Activated T-helper 9 cell treated with anti-CD3 and anti-CD28 coated beads, Interleukin-2, amount 50 U/mL, for 16 hours (primary cell): Measurements from ENCODE around the gene B4GALNT4.
A peak's percentile ranks its signal among the peaks of the same experiment; 100 is the strongest.
"Not testable (repeated sequence)": the region's sequence is repeated elsewhere in the genome, so short reads cannot be mapped to it uniquely, and the experiment has no call there.

Source experiments
- DNase-seq: peaks from one replicate; pipeline ENCODE4 v3.0.0-alpha.2; 2020; ENCODE audit warnings: low read depth

B4GALNT4 gene

DNA sequence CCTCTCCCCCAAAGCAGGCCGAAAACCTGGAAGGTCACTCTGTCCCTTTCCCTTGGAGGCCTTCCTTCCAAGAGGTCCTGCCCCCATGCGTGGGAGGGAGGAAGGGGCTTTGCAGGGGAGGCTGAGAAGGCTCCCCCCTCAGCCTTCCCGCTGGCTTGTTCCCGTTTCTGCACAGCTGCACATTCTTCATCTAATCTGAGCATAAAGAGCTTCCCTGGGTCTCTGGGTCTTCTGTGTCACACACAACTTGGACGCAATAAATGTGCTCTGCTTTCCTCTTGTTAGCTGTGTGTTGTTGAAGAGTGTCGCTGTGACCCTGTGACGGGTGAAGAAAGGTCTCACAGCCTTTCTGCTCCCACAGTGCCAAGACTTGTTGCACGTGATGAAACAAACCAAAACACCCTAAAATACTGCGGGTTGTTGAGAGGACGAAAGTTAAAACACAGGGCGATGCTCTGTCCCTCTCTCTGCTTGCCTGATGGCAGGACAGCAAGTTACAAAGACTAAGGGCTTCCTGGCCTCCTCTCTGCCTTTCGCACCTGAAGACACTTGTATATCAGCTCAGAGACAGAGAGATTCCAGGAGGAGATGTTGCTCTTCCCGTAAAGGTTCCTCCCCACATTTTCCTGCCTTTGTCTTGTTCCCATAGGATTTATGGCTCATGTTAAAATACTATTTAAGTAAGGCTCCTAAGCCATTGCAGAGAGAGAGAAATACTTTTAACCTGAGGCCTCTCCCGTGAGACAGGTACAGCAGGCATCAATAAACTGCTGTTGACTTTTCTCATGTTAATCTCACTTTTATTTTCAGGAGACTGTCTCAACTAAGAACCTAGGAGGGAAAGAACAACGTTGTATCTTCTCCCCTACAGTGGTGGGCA is 33.3 kb upstream of the B4GALNT4 start:
- no peak for DNase-seq

DNA sequence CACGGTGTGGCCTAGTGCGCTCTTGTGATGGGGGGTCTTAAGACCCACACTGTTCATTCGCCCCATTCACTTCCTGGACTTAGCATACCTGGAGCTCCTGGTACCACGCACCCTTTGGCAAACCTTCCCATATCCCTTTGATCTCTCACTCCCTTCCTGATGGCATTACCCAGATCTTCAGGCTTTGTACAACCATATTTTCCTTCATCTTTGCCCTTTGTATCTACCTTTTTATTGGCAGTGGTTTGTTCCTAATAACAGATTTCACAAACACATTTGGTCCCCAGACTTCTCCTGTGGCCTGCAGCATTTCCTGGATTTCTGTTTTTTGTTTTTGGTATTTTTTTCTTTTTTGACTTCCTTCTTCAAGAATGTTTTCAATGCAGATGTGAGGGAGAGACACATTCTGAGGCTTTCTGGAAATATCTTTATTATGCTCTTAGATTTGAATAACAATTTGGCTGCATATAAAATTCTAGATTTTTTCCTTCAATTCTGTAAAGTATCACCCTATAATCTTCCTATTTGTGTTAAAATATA is 32.6 kb upstream of the B4GALNT4 start:
- no peak for DNase-seq

DNA sequence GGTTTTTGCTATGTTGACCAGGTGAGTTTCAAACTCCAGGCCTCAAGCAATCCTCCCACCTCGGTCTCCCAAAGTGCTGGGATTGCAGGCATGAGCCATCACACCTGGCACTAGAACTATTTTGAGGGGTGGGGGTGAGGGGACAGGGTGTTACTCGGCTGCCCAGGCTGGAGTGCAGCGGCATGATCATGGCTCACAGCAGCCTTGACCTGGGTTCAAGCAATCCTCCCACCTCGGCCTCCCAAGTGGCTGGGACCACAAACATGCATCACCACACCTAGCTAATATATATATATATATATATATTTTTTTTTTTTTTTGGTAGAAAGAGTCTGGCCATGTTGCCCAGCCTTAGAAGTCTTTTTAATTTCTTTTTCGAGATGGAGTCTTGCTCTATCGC is 31.6 kb upstream of the B4GALNT4 start:
- no peak for DNase-seq

DNA sequence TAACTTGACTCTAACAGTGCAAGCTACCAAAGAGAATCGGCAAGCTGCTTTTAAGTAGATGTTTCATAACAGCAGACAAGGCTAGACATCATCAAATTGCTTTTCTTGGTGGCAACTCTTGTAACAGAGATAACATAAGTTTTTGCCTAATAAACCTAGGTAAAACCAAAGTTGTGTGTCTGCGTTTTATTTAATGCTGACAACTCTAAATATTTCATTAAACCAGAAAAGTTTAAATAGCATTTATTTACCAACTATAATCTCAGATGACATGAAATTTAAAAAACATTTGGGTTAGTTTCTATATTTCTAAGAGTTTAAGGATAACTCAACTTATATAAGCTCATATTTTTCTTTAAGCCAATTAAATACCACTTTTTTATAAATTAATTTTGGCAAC is 29.3 kb upstream of the B4GALNT4 start:
- DNase-seq = no peak

DNA sequence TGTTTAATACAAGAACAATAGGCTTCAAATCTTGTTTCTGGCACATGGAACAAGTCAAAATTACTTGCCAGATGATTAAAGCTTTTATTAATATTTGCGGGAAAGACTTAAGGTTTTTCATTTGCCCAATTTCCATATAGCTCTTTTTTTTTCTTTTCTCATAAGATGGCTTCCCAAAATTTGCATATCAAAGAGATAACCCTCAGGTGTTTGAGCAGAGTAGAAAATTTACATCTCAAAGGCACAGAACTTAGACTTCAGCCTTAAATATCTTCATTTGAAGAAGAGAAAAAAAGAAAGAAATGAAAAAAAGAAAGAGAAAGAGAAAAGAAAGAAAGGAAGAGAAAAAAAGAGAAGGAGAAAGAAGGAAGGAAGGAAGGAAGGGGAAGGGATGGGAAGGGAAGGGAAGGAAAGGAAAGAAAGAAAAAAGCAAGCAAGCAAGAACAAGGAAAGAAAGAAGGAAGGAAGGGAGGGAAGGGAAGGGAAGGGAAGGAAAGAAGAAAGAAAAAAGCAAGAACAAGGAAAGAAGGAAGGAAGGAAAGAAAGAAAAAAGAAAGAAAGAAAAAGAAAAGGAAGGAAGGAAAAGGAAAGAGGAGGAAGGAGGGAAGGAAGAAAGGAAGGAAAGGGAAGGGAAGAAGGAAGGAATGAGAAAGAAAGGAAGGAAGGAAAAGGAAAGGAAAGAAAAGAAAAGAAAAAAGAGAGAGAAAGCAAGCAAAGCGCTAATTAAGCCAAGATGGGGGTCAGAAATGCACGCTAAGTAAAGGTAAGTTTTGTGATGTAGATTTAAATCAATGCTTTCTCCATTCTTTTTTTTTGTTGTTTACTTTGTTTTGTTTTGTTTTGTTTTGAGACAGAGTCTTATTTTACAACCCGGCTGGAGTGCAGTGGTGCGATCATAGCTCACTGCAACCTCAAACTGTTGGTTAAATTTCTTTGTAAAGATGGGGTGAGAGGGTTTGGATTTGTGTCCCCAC is 28.5 kb upstream of the B4GALNT4 start:
- no peak for DNase-seq

DNA sequence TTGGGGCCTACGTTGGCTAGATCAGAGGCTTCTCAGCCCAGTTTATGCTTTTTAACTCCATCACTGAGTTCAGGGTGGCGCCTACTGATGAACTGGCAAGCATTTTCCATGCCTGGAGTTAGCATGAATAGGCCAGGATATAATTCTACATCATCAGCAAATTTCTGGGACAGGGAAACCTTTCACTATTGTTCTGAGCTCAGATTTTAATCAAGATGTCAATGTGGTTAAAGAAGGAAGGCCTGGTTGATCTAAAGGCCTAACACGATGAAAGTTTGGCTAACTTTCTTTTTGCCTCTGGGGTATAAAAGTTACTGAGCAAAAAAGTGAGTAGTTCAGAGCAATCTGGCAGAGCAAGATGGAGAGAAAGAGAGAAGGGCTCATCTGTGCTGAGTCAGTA is 27.0 kb upstream of the B4GALNT4 start:
- no peak for DNase-seq

DNA sequence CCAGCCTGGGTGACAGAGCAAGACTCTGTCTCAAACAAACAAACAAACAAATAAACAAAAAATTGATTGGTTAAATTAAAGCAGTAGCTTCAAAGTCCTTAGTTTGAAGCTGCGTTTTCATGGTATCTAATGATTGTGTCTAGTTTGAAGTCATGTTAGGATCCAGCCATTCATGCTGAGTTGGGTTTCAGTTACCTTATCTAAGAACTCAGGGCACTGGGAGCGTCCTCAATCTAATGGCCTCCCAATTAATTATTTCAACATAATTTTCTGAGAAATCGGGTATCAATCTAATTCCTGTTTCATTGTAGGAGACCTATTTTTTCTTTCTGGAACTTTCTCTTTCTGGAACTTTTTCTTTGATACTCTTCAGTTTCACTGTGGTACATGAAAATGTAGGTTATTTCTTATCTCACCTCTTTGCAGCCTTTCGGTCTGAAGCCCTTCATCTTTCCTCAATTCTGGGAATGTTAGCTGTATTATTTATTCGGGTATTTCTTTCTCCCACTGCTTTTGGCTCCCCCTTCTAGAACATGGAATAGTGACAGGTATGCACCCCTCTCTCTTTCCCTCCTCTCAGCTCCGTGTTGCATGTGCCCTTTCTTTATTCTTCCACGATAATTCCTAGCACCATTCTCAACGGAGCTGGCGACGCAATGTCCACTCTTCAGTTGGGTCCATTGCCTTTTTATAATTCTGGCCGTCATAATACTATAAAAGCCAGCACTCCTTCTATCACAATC is 24.3 kb upstream of the B4GALNT4 start:
- DNase-seq = no peak

DNA sequence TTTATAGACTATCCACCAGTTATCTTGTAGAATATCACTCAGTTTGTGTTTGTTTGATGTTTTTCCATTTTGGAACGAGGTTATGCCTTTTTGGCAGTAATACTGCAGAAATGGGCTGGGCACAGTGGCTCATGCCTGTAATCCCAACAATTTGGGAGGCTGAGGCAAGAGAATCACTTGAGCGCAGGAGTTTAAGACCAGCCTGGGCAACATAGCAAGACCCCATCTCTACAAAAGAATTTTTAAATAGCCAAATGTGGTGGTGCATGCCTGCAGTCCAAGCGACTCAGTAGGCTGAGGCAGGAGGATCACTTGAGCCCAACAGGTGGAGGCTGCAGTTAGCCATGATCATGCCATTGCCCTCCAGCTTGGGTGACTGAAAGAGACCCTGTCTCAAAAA is 22.8 kb upstream of the B4GALNT4 start:
- DNase-seq = no peak

DNA sequence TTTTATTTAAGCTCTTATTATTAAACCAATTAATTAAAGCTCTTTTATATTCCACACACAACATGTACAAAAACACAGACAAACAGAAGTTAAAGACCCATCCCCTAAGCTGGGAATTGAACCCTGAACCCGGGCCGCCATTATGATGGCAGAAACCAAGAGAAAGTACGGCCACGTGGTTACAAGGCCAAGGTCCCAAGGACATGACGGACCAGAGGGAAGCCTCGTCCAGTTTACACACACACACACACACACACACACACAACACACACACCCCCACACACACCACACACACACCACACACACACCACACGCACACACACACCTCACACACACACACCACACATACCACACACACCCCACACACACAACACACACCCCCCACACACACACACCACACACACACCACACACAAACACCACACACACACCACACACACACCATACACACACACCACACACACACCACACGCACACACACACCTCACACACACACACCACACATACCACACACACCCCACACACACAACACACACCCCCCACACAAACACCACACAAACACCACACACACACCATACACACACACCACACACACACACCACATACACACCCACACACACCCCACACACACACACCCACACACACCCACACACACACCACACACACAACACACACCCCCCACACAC is 19.9 kb upstream of the B4GALNT4 start:
- not testable (repeated sequence) for DNase-seq

DNA sequence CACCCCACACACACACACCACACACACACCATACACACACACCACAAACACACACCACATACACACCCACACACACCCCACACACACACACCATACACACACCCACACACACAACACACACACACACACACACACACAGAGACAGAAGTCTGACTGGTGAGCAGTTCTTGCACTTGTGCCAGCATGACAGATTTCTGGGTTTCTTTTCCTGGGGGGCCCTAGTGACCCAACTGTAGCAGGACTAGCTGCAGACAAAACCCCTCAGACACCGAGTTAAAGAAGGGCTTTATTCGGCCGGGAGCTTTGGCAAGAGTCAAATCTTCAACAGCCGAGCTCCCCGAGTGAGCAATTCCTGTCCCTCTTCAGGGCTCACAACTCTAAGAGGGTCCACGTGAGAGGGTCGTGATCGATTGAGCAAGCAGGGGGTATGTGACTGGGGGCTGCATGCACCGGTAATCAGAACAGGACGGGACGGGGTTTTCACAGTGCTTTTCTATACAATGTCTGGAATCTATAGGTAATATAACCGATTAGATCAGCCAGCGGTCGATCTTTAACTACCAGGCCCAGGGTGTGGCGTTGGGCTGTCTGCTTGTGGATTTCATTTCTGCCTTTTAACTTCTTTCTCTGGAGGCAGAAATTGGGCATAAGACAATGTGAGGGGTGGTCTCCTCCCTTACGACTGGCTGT is 19.1 kb upstream of the B4GALNT4 start:
- not testable (repeated sequence) for DNase-seq

DNA sequence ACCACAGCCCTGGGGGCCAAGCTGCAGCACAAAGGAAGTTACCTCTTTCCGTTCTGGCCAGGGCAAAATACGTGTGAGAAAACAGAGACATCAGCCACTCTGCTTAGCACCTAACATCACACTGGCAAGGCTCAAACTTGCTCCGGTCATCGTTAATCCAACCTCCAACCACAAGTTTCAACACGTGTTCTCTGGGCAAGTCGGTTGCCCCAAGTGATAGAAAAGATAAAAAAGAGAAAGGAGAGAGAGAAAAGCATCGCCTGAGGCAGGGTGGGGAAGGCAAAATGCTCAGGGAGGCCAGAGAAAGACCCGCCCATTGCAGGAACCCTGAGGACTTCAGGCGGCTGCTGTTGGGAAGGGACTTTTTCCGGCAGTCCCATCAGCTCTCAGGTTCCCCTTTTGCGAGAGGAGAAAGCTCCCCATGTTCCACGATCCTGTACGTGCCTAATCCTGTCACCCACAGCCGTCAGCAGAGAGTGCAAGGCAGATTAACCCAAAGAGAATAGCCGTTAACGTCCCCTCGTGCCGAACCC is 18.5 kb upstream of the B4GALNT4 start:
- DNase-seq = no peak

DNA sequence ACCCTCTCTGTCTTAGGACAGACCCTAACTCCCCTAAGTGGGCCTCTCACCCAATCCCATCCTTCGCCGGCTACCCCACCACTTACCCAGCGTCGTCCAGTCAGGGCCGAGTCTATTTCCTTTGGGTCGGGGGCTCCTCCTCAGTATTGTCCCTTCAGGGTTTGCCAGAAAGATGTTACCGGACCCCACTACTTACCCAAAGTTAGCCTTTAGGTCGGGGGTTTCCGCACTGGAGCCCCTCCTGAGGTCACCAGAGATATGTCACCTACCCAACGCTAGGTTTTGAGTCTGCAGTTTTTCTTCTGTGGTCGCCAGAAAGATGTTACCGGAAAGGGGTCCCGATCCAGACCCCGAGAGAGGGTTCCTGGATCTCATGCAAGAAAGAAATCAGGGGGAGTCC is 17.9 kb upstream of the B4GALNT4 start:
- no peak for DNase-seq

DNA sequence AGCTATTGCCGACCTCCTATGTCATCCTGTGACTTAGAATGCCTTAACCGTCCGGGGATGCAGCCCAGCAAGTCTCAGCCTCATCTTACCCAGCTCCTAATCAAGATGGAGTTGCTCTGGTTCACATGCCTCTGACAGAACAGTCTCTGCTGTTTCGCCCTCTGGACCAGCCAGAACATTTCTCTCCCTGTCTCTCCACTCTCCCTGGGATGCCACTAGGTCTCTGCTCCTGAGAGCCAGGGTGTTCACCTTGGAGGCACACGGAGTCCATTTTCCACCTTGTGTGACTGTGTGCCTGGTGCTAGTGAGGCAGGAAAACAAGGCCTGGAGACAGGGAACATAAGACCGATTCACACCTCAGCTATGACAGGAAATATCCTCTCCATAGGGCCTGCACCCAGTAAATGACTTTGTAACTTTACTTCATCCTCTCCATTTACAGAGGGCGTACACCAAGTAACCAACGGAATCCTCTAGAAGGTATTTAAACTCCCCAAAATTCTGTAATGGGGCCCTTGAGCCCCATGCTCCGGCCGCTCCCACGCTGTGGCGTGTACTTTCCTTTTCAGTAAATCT is 16.8 kb upstream of the B4GALNT4 start:
- DNase-seq = no peak

DNA sequence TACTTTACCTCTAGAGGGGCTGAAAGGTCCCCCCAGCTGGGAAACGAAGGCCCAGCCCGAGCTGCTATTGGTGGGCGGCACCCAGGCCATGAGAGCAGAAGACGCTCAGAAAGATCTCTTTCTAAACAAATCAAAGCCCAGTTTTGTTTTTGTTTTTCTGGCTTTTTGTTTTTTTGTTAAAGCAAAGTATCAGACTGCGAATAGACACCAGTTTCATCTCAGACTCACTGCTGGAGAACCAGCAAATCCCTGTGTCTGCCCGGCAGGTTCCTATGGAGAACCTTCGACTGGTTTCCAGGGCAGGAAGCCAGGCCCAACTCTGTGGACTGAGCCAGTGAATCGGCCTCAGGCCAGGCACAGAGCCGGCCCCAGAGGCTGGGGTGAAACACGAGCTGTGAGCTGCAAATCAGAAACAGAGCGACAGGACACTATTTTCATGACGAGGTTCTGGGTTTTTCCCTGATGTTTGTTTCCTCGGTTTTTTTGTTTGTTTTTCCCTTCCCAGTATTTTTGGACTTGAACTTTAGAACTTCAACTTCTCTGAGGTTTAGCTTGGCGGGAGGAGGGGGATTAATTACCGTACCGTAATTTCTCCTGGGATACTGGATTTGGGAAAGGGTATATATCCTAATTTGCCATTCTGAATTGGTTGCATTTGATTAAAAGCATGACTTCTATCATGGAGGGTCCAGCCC is 16.0 kb upstream of the B4GALNT4 start:
- no peak for DNase-seq

DNA sequence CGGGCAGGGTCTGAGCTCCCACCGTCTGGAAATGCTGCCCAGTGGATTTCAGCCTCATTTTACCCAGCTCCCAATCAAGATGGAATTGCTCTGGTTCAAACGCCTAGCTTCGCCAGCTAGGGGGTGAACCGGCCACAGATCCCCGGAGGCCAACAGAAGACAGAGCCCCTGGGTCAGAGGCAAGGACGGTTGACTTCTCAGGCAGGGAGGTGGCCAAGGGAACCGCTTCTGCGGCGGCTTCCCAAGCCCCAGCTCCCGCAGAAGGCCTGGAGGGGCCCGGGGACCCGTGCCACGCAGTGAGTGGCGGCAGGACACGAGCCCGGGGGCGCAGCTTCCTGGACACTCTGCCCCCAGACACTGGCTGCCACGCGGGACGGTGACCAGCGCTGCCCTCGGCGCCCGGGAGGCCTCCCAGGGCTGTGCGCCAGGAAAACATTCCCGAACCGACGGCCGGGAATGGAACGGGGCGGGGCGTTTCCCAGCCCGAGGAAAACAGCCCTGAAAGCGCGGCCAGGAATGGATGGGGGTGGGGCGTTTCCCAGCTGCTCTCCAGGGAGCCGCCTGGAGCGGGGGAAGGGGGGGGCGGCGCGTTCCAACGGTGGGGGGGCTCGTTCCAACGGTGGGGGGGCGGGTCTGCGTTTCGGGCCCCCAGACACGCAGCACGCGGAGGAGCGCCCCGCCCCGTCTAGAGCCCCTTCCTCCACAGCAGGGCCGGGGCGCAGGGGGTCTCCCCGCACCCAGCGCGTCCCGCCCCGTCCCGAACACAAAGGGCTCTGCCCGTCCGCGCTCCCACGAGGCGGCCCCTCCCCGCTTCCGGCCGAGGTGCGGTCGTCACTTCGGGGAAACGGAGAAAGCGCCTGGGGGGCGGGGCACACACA is 13.5 kb upstream of the B4GALNT4 start:
- DNase-seq = peak; percentile 78

DNA sequence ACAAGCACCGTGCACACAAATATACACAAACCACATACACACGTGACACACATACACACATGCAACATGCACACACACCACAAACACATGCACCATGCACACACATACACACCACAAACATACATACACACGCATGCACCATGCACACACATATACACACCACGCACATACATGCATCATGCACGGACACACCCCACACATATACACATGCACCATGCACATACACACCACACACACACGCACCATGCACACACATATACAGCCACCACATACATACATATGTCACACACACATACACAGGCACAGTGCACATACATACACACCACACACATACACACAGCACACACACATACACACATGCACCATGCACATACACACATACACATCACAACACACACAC is 12.7 kb upstream of the B4GALNT4 start:
- no peak for DNase-seq

DNA sequence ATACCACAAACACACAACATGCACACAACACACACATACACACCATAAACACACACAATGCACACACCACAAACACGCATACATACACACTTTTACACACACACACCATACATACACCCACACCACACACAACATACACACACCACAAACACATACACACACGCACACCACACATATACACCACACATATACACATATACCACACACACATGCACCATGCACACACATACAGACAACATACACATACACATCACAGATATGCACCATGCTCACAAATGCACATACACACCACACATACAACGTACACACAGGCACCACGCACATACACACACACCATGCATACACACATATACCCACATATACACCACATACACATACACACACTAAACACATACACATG is 11.7 kb upstream of the B4GALNT4 start:
- no peak for DNase-seq

DNA sequence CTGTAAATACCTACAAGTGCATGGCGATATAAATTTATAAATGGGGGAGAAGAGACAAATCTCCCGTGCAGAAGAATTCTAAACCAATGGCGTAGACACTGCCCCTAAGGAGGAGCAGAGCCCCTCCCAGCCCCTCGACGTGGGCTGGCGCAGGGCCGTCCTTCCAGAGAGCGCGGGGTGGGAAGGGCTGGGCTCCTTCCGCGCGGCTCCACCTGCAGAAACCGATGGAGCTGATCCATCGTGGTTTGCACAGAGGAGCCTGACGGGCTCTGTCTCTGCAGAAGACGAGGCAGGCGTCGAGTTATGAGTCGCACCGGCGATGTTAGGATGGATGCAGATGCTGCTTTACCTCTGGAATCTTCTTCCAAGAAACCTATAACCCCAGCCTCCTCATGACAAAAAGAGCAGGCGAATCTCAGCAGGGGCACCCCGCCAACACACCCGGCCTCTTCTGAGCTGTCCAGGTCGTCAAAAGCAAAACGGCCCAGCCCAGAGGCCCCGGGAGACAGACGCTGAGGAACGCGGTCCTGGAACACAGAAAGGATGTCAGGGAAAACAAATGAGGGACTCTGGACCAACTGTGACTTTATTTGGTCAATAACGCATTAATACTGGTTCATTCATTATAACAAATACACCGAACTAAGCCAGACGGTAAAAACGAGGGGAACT is 11.0 kb upstream of the B4GALNT4 start:
- no peak for DNase-seq
